Prostate gland (tissue), 2 donors: ENCODE measurements around the gene PLA2G2E. TPM values are rescaled to one million over a fixed set of nuclear protein-coding genes. Genes with fewer than 3 reads are reported as not detected.

ENCODE experiments used
- DNase-seq: peaks from one replicate; pipeline ENCODE4 v3.0.0-alpha.2; 2019; ENCODE audit warnings: low spot score
- H3K27ac ChIP-seq, 2 donors: fragments of 200-600 bp; sonication (generic); 2 replicates each; pipeline ENCODE4 v1.5.1; 2017 to 2019
- H3K27me3 ChIP-seq: fragments of 200-600 bp; sonication (generic); replicated peaks from 2 replicates; pipeline ENCODE4 v1.5.1; 2019; ENCODE audit not compliant: insufficient read depth
- H3K36me3 ChIP-seq, 2 donors: fragments of 200-600 bp; sonication (generic); 1 replicate in 1 of 2; 2 replicates in 1 of 2; pipeline versions ENCODE4 v1.5.1 to v1.8.1; 2017 to 2019
- H3K4me1 ChIP-seq: fragments of 200-600 bp; sonication (generic); replicated peaks from 2 replicates; pipeline ENCODE4 v1.5.1; 2019
- H3K4me3 ChIP-seq, 2 donors: fragments of 200-600 bp; sonication (generic); 2 replicates each; pipeline ENCODE4 v1.5.1; 2017 to 2019
- H3K9me3 ChIP-seq: fragments of 200-600 bp; sonication (generic); 2 replicates; pipeline ENCODE4 v1.5.1; 2017
- POLR2A ChIP-seq: fragments of 450-650 bp; IDR thresholded peaks from one replicate; pipeline ENCODE4 v1.6.1; 2016; ENCODE audit warnings: antibody characterized with exemption, mild to moderate bottlenecking
- POLR2AphosphoS5 ChIP-seq: sonication (generic); formaldehyde crosslinking; IDR thresholded peaks from one replicate; pipeline ENCODE4 v1.6.1; 2017; ENCODE audit warnings: antibody characterized with exemption
- WGBS: methylation state at CpG from one replicate; pipeline ENCODE4 v1.1.5; 2018; 5-methylcytosine and 5-hydroxymethylcytosine counted together
- intact Hi-C: fragments of 100-400 bp; cut with DNase I; formaldehyde crosslinking; loops from one replicate; pipeline ENCODE4 v1.14.2; 2022
- total RNA-seq, 2 donors: library from RNA; depleted of rRNA; stranded (reverse); fragments of >200 nt; gene quantifications; one replicate each; pipeline ENCODE4 v1.1.0, GENCODE V29; 2016
- TF ChIP-seq, protein P1 (sequence below), 4 experiments: fragments of 200-600 bp in 2 of 4; fragments of 450-650 bp in 2 of 4; sonication (generic) in 2 of 4; IDR thresholded peaks; 1 replicate in 3 of 4; 2 replicates in 1 of 4; pipeline ENCODE4 v1.5.1; 2016 to 2019; ENCODE audit warnings: antibody characterized with exemption in 4 of 4, mild to moderate bottlenecking in 2 of 4, moderate library complexity in 2 of 4

The PLA2G2E gene, protein sequence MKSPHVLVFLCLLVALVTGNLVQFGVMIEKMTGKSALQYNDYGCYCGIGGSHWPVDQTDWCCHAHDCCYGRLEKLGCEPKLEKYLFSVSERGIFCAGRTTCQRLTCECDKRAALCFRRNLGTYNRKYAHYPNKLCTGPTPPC
- total RNA-seq: not detected

DNA sequence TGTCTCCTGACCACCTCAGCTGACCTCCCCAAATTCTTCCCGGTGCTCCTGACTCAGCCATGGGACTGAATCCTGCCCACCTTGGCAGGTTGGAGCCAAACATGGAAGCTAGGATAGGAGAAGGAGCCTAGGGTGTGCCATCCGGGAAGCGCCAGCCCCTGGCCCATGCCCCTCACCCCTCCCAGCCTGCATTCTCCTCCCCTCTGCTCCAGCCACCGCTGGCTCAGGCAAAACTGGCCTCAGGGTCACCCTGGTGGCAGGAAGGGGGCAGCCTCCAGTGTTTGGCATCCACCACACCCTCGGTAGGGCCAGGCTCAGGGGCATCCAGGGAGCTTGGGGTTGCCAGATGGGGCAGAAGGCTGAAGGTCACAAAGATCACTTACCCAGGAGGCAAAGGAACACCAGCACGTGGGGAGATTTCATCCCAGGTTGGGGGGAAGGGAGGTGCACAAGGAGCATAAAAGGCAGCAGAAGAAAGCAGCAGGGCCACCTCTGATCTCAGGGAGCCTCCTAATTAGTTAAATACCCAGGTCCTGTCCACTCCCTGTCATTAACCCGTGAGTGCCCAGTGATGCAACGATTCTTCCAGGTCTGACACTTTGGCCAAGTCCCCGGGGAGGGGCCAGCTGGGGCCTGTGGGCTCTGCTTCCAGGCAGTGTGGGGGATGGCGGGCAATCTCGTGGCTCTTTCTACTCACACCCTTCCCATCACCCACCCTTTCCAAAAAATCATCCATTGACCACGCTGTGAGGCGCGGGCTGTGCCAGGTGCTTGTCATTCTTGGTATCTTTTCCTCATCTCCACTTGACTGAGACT lies at the start of gene PLA2G2E:
Gene PLA2G2E, minus strand, starts transcription at position 481 of the 816 bp plus-strand sequence. Its CDS starts 58 bp downstream, at position 423.
- no peak within 1 kb of the TSS for H3K4me3 ChIP-seq
- intact Hi-C loops: no loop called here
- H3K36me3 ChIP-seq: no peaks in the 10 kb centered on the region
- no peak within 1 kb of the TSS for H3K27ac ChIP-seq
- H3K27me3 ChIP-seq: no peaks in the 10 kb centered on the region
- no peaks in the 10 kb centered on the region for H3K4me1 ChIP-seq
- WGBS: 70% methylated on average over 14 of the region's 14 CpGs
- no peaks in the 10 kb centered on the region for H3K9me3 ChIP-seq
- no peak for DNase-seq
- TF ChIP-seq POLR2A (no peak), POLR2AphosphoS5 (no peak)
- TF ChIP-seq, protein P1, sequence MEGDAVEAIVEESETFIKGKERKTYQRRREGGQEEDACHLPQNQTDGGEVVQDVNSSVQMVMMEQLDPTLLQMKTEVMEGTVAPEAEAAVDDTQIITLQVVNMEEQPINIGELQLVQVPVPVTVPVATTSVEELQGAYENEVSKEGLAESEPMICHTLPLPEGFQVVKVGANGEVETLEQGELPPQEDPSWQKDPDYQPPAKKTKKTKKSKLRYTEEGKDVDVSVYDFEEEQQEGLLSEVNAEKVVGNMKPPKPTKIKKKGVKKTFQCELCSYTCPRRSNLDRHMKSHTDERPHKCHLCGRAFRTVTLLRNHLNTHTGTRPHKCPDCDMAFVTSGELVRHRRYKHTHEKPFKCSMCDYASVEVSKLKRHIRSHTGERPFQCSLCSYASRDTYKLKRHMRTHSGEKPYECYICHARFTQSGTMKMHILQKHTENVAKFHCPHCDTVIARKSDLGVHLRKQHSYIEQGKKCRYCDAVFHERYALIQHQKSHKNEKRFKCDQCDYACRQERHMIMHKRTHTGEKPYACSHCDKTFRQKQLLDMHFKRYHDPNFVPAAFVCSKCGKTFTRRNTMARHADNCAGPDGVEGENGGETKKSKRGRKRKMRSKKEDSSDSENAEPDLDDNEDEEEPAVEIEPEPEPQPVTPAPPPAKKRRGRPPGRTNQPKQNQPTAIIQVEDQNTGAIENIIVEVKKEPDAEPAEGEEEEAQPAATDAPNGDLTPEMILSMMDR (IDR thresholded peaks at IDR 0.05): no peak

GRCh38 chr1:19971664-19972063 lies 48.2 kb upstream of the PLA2G2E start:
- Histone ChIP-seq H3K27ac (no peak overlapping the region), H3K4me1 (no peaks in the 10 kb centered on the region), H3K4me3 (no peak overlapping the region), H3K36me3 (no peaks in the 10 kb centered on the region), H3K27me3 (no peaks in the 10 kb centered on the region), H3K9me3 (no peaks in the 10 kb centered on the region)
- WGBS: 95% methylated on average over 1 of the region's 1 CpG
- intact Hi-C loops: loop anchor here (5.0 kb wide), 1 partner anchor 181 kb away; no protein-coding TSS in a partner anchor
- TF ChIP-seq, protein P1 (IDR thresholded peaks at IDR 0.05): no peak
- no peak for TF ChIP-seq POLR2AphosphoS5
- TF ChIP-seq POLR2A: no peak
- no peak for DNase-seq

DNA sequence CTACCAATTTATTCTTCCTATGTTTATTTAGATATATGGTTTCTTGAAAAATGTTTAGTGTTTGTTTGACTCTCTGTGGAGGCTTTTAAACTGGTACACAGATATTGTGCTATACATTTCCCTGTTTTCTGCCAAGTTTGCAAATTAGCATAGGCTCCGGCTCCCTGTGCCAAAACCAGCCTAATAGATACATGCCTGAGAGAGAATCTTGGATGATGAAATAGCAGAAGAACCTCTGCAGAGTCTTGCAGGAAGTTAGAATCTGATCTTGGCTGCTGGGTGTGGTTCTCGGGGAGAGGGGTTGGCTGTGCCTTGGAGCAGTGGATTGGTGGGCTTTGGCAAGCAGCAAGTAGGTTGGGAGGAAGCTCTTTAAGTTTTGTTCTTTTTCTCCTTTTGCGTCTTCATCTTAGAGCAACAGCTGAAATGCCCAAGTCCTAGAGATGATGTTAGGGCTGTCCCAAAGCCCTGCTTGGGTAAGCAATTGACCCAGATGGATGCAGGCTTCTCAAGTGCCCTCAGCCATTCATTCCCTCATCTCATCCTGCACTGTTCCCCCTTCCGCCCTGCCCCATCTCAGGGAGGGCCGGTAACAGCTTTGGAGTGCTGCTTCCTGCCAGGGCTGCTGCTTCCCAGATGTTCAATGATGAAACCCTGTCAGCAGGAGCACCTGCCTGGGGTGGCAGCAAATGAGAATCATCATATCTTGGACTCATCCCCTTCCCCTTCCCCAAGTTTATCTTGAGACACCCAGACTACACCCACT lies 46.7 kb upstream of the PLA2G2E start:
- WGBS: 63% methylated on average over 5 of the region's 5 CpGs
- no peaks in the 10 kb centered on the region for H3K4me1 ChIP-seq
- intact Hi-C loops: loop anchor here (5.0 kb wide), 1 partner anchor 182 kb away; no protein-coding TSS in a partner anchor

DNA sequence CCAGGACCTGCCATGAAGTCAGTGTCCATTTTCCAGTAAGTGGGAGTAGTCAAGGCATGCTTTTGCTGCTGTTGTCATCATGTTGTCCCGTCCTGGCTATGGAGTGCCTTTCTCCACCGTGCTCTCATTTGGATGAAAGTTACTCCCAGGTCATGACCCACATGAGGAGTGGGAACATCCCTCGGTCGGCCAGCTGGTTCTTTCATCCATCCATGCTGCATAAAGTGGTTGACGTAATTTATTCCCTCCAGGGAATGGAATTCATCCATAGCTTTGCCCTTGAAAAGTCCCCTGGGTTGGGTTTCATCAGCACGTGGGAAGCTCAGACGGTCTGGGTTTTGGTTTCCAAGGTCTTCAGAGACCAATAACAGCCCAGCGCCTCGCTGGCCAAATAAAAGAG lies 44.4 kb upstream of the PLA2G2E start:
- no peaks in the 10 kb centered on the region for H3K9me3 ChIP-seq
- H3K4me1 ChIP-seq: no peaks in the 10 kb centered on the region
- TF ChIP-seq, protein P1 (IDR thresholded peaks at IDR 0.05): no peak
- no peak for TF ChIP-seq POLR2A
- TF ChIP-seq POLR2AphosphoS5: no peak
- no peak for DNase-seq
- WGBS: 80% methylated on average over 9 of the region's 9 CpGs
- intact Hi-C loops: no loop called here
- no peaks in the 10 kb centered on the region for H3K27me3 ChIP-seq
- H3K27ac ChIP-seq: no peak overlapping the region
- H3K36me3 ChIP-seq: no peaks in the 10 kb centered on the region
- H3K4me3 ChIP-seq: no peak overlapping the region

More for the DNA sequence above, 46.7 kb upstream of the PLA2G2E start:
- no peak for DNase-seq
- no peak overlapping the region for H3K4me3 ChIP-seq
- TF ChIP-seq, protein P1 (IDR thresholded peaks at IDR 0.05): no peak
- TF ChIP-seq POLR2AphosphoS5 (no peak), POLR2A (no peak)
- H3K27ac ChIP-seq: no peak overlapping the region
- H3K9me3 ChIP-seq: no peaks in the 10 kb centered on the region
- no peaks in the 10 kb centered on the region for H3K36me3 ChIP-seq
- H3K27me3 ChIP-seq: no peaks in the 10 kb centered on the region
